IMR-90 (cell line): ENCODE results near the gene DSCAML1. TPM values are rescaled to one million over a fixed set of nuclear protein-coding genes. Genes with fewer than 3 reads are reported as not detected.

Experiments
- ATAC-seq: fragments of 200-7000 bp; cut with Tn5 transposase; 2 replicates; pipeline ENCODE4 v1.9.1; 2020; ENCODE audit warnings: low read depth, mild to moderate bottlenecking, moderate library complexity
- BruUV-seq: library from RNA; stranded (reverse); fragments of 400-500 nt; replicated peaks from 2 replicates; lab custom pipeline; 2021; lab: Mats Ljungman, UMichigan
- CTCF ChIA-PET: fragments of 300-600 bp; formaldehyde crosslinking; extraction: SDS; loops from one replicate; lab custom pipeline; 2021; ENCODE audit warnings: antibody characterized with exemption; lab: Yijun Ruan, JAX
- POLR2A ChIA-PET: fragments of 300-600 bp; sonication (Branson Sonifier 250); formaldehyde crosslinking; loops from one replicate; lab custom pipeline; 2022; ENCODE audit warnings: antibody characterized with exemption; ENCODE audit not compliant: unreplicated experiment; lab: Charles Lee
- DNase-seq: peaks from one replicate; pipeline ENCODE4 v3.0.0; 2013
- H2AFZ ChIP-seq: replicated peaks from 2 replicates; pipeline ENCODE3; 2013; ENCODE audit warnings: low read length, mild to moderate bottlenecking; ENCODE audit not compliant: poor library complexity
- H2AK5ac ChIP-seq: 2 replicates; pipeline ENCODE4 v1.6.1; 2013; ENCODE audit warnings: low read depth, low read length, inconsistent platforms
- H2AK9ac ChIP-seq: replicated peaks from 2 replicates; pipeline ENCODE3; 2013; ENCODE audit warnings: mild to moderate bottlenecking, low read depth, low read length, moderate library complexity; ENCODE audit not compliant: poor library complexity
- H2BK120ac ChIP-seq: 2 replicates; pipeline ENCODE4 v1.6.1; 2013; ENCODE audit warnings: low read depth, low read length, inconsistent platforms
- H2BK15ac ChIP-seq: 3 replicates; pipeline ENCODE4 v1.6.1; 2013; ENCODE audit warnings: low read depth, low read length, inconsistent platforms
- H2BK20ac ChIP-seq: 2 replicates; pipeline ENCODE4 v1.6.1; 2013; ENCODE audit warnings: low read depth, mild to moderate bottlenecking, inconsistent platforms, low read length, moderate library complexity
- H2BK5ac ChIP-seq: 2 replicates; pipeline ENCODE4 v1.6.1; 2013; ENCODE audit warnings: mild to moderate bottlenecking, low read depth, low read length, inconsistent platforms; ENCODE audit not compliant: poor library complexity, severe bottlenecking
- H3K14ac ChIP-seq: replicated peaks from 2 replicates; pipeline ENCODE4 v1.6.1; 2013; ENCODE audit warnings: low read depth, low read length, inconsistent platforms
- H3K18ac ChIP-seq: 2 replicates; pipeline ENCODE4 v1.6.1; 2013; ENCODE audit warnings: low read depth, low read length, control low read depth
- H3K23ac ChIP-seq: 2 replicates; pipeline ENCODE4 v1.6.1; 2013; ENCODE audit warnings: low read depth, low read length, inconsistent platforms
- H3K27ac ChIP-seq: 2 replicates; pipeline ENCODE4 v1.5.1; 2013; ENCODE audit warnings: mild to moderate bottlenecking, control low read depth, low read length; ENCODE audit not compliant: insufficient read depth
- H3K27me3 ChIP-seq: 2 replicates; pipeline ENCODE4 v1.6.1; 2013; ENCODE audit warnings: low read length; ENCODE audit not compliant: control insufficient read depth, insufficient read depth
- H3K36me3 ChIP-seq: 2 replicates; pipeline ENCODE4 v1.6.1; 2013; ENCODE audit warnings: low read length, mixed read lengths; ENCODE audit not compliant: control insufficient read depth, insufficient read depth
- H3K4ac ChIP-seq: 2 replicates; pipeline ENCODE4 v1.6.1; 2013; ENCODE audit warnings: low read depth, low read length, inconsistent platforms
- H3K4me1 ChIP-seq: 2 replicates; pipeline ENCODE4 v1.6.1; 2013; ENCODE audit warnings: low read length, mixed read lengths; ENCODE audit not compliant: control insufficient read depth, insufficient read depth
- H3K4me2 ChIP-seq: 2 replicates; pipeline ENCODE4 v1.6.1; 2013; ENCODE audit warnings: low read depth, mild to moderate bottlenecking, control low read depth, low read length, moderate library complexity
- H3K4me3 ChIP-seq: 2 replicates; pipeline ENCODE4 v1.5.1; 2013; ENCODE audit warnings: low read depth, mild to moderate bottlenecking, control low read depth, low read length, moderate library complexity; ENCODE audit not compliant: insufficient read depth
- H3K56ac ChIP-seq: 2 replicates; pipeline ENCODE4 v1.6.1; 2013; ENCODE audit warnings: low read length, inconsistent platforms; ENCODE audit not compliant: insufficient read depth; ENCODE audit errors: extremely low read depth
- H3K79me1 ChIP-seq, 2 experiments: 2 replicates each; pipeline ENCODE4 v1.6.1; 2013; ENCODE audit warnings: low read length in 2 of 2, inconsistent platforms in 1 of 2, low read depth in 1 of 2
- H3K9ac ChIP-seq: 2 replicates; pipeline ENCODE4 v1.6.1; 2013; ENCODE audit warnings: low read depth, low read length, control low read depth
- H3K9me1 ChIP-seq: 2 replicates; pipeline ENCODE4 v1.6.1; 2013; ENCODE audit warnings: low read length, inconsistent platforms; ENCODE audit not compliant: insufficient read depth
- H3K9me3 ChIP-seq: 2 replicates; pipeline ENCODE4 v1.6.1; 2013; ENCODE audit warnings: low read length; ENCODE audit not compliant: control insufficient read depth, insufficient read depth
- H4K20me1 ChIP-seq: 2 replicates; pipeline ENCODE4 v1.6.1; 2013; ENCODE audit warnings: low read length, inconsistent platforms; ENCODE audit not compliant: insufficient read depth
- H4K5ac ChIP-seq: 2 replicates; pipeline ENCODE4 v1.6.1; 2013; ENCODE audit warnings: mild to moderate bottlenecking, low read depth, low read length, control low read depth
- H4K8ac ChIP-seq, 2 experiments: 2 replicates each; pipeline ENCODE4 v1.6.1; 2013; ENCODE audit warnings: low read depth in 2 of 2, low read length in 2 of 2, control low read depth in 1 of 2, inconsistent platforms in 1 of 2
- H4K91ac ChIP-seq: 2 replicates; pipeline ENCODE4 v1.6.1; 2013; ENCODE audit warnings: low read depth, low read length, inconsistent platforms; ENCODE audit not compliant: insufficient read depth
- BHLHE40 ChIP-seq: fragments of 150-350 bp; IDR thresholded peaks from 2 replicates; pipeline ENCODE4 v1.6.1; 2016; ENCODE audit warnings: mild to moderate bottlenecking, low read depth, low read length
- WGBS, 2 experiments: methylation state at CpG; one replicate each; pipeline versions ENCODE4 v1.1.5 to v1.1.7; 2013; ENCODE audit warnings: missing lambda C conversion rate in 2 of 2; ENCODE audit not compliant: insufficient read length in 1 of 2; ENCODE audit errors: extremely low coverage in 2 of 2; 5-methylcytosine and 5-hydroxymethylcytosine counted together
- dilution Hi-C: fragments of 300-500 bp; cut with HindIII; formaldehyde crosslinking; loops from one replicate; pipeline ENCODE4 v1.14.3; 2018; ENCODE audit warnings: low sequenced_read_pairs; ENCODE audit not compliant: unreplicated experiment
- in situ Hi-C: fragments of 300-500 bp; cut with MboI; formaldehyde crosslinking; loops from 3 replicates; pipeline ENCODE4 v1.14.3; 2019; ENCODE audit warnings: low sequenced_read_pairs, inconsistent platforms, mixed read lengths
- intact Hi-C: fragments of 100-400 bp; cut with micrococcal nuclease; formaldehyde crosslinking; loops from 2 replicates; pipeline ENCODE4 v1.10.0; 2022
- polyA plus RNA-seq, 3 experiments: library from polyadenylated mRNA; depleted of rRNA; stranded (reverse); fragments of >200 nt; gene quantifications; 2 replicates each; pipeline ENCODE4 v1.2.3, GENCODE V29; 2012; ENCODE audit warnings: low replicate concordance in 1 of 3
- total RNA-seq: library from RNA; depleted of rRNA; stranded (reverse); fragments of >200 nt; gene quantifications from 2 replicates; pipeline ENCODE4 v1.2.3, GENCODE V29; 2012

Gene DSCAML1
- total and polyA plus RNA-seq, 2 of the 4 experiments (the other 2 are of a cell fraction) = not detected

GRCh38 chr11:117437791-117438130, 359.3 kb downstream of the DSCAML1 start:
- DNase-seq (no peak), ATAC-seq (no peak)
- H4K8ac ChIP-seq = no peak overlapping the region
- ChIA-PET POLR2A (no interaction called here), CTCF (interaction anchor here (2.3 kb wide), 1 partner anchor 12 kb away, joined by 7 read pairs; no protein-coding TSS in a partner anchor)
- H3K14ac ChIP-seq = no peak overlapping the region
- H2BK20ac ChIP-seq = no peak overlapping the region
- in situ Hi-C loops (no loop called here), dilution Hi-C loops (no loop called here), intact Hi-C loops (no loop called here)
- H3K27me3 ChIP-seq = peaks cover 37% of the 10 kb centered on the region
- no peak overlapping the region for H3K18ac ChIP-seq
- no peak overlapping the region for H4K91ac ChIP-seq
- TF ChIP-seq BHLHE40 = no peak
- no peak overlapping the region for H3K23ac ChIP-seq
- no peak overlapping the region for H3K4ac ChIP-seq
- H3K4me2 ChIP-seq = no peak overlapping the region
- no peak overlapping the region for H3K27ac ChIP-seq
- BruUV-seq = no TSS peak
- H3K36me3 ChIP-seq = no peaks in the 10 kb centered on the region
- no peak overlapping the region for H2AK5ac ChIP-seq
- H3K9me3 ChIP-seq = no peaks in the 10 kb centered on the region
- no peaks in the 10 kb centered on the region for H3K4me1 ChIP-seq
- H3K9ac ChIP-seq = no peak overlapping the region
- no peak overlapping the region for H3K56ac ChIP-seq
- no peak overlapping the region for H3K4me3 ChIP-seq
- H2BK5ac ChIP-seq = no peak overlapping the region
- WGBS, 2 experiments = 68% methylated on average over 8 of the region's 14 CpGs; no CpG with 5 or more reads in 1 of the 2 experiments
- no peaks in the 10 kb centered on the region for H3K79me1 ChIP-seq
- H2AFZ ChIP-seq = no peak overlapping the region
- H2BK120ac ChIP-seq = no peak overlapping the region
- no peak overlapping the region for H2AK9ac ChIP-seq
- no peak overlapping the region for H4K5ac ChIP-seq
- no peaks in the 10 kb centered on the region for H3K9me1 ChIP-seq
- no peaks in the 10 kb centered on the region; the same call in 1 of the 2 replicates for H4K20me1 ChIP-seq
- no peak overlapping the region for H2BK15ac ChIP-seq
